HepG2 (cell line): ENCODE results near the gene ASGR1.

ENCODE experiments used
- ARNT ChIP-seq: fragments of 450-650 bp; IDR thresholded peaks from 2 replicates; pipeline ENCODE4 v1.6.1; 2017
- CBX2 ChIP-seq, 2 experiments: fragments of 200-600 bp in 1 of 2; sonication (generic); formaldehyde crosslinking in 1 of 2; IDR thresholded peaks; 2 replicates each; pipeline versions ENCODE4 v1.7.0 to v1.8.1; 2018 to 2022; ENCODE audit warnings: low read depth in 2 of 2, low read length in 1 of 2, mild to moderate bottlenecking in 1 of 2, missing genetic modification reagents in 1 of 2
- CREBL2 ChIP-seq: sonication (generic); formaldehyde crosslinking; IDR thresholded peaks from 2 replicates; pipeline ENCODE4 v1.8.1; 2023; ENCODE audit warnings: missing genetic modification reagents, mild to moderate bottlenecking, borderline replicate concordance
- CTCF ChIP-seq: sonication (generic); formaldehyde crosslinking; IDR thresholded peaks from 2 replicates; pipeline ENCODE4 v1.5.0; 2020; ENCODE audit warnings: mild to moderate bottlenecking, missing genetic modification reagents, moderate library complexity
- GTF2F1 ChIP-seq: fragments of 150-350 bp; IDR thresholded peaks from 2 replicates; pipeline ENCODE4 v1.6.1; 2014; ENCODE audit warnings: low read length
- HMGXB4 ChIP-seq, 2 experiments: sonication (generic) in 1 of 2; formaldehyde crosslinking in 1 of 2; IDR thresholded peaks; 2 replicates each; pipeline versions ENCODE4 v1.4.0 to v1.6.1; 2018 to 2020; ENCODE audit warnings: missing genetic modification reagents in 2 of 2, borderline replicate concordance in 1 of 2, low read depth in 1 of 2, mild to moderate bottlenecking in 1 of 2, missing biosample characterization in 1 of 2
- MLX ChIP-seq: IDR thresholded peaks from 2 replicates; pipeline ENCODE4 v1.6.1; 2016
- RBFOX2 ChIP-seq: fragments of 200-400 bp; formaldehyde crosslinking; IDR thresholded peaks from 2 replicates; pipeline ENCODE4 v1.6.1; 2017; ENCODE audit warnings: low read depth, mild to moderate bottlenecking, low read length
- RNF2 ChIP-seq: fragments of 450-650 bp; conservative IDR thresholded peaks from 2 replicates; pipeline ENCODE4 v1.6.1; 2016; ENCODE audit warnings: low read depth
- SMAD1 ChIP-seq: sonication (generic); formaldehyde crosslinking; IDR thresholded peaks from 2 replicates; pipeline ENCODE4 v1.4.0; 2020; ENCODE audit warnings: missing genetic modification reagents, low read depth, mild to moderate bottlenecking, borderline replicate concordance
- SP1 ChIP-seq, 2 experiments: fragments of 450-650 bp in 1 of 2; sonication (generic) in 1 of 2; formaldehyde crosslinking in 1 of 2; IDR thresholded peaks; 2 replicates each; pipeline versions ENCODE4 v1.4.0 to v1.6.1; 2016 to 2020; ENCODE audit warnings: missing genetic modification reagents in 1 of 2
- ZNF678 ChIP-seq: sonication (generic); formaldehyde crosslinking; IDR thresholded peaks from 2 replicates; pipeline ENCODE4 v1.4.0; 2020; ENCODE audit warnings: mild to moderate bottlenecking, missing genetic modification reagents
- ZSCAN29 ChIP-seq: sonication (generic); formaldehyde crosslinking; conservative IDR thresholded peaks from 2 replicates; pipeline ENCODE4 v1.4.0; 2020; ENCODE audit warnings: mild to moderate bottlenecking, missing genetic modification reagents
- TF ChIP-seq, protein P1 (sequence below): sonication (generic); IDR thresholded peaks from 2 replicates; pipeline ENCODE4 v1.6.1; 2016; ENCODE audit warnings: low read depth, borderline replicate concordance

- TF ChIP-seq GTF2F1 = 0 out of 2 replicates have a peak, but pooled peaks have one; percentile 23
- 0 out of 2 replicates have a peak, but pooled peaks have one; percentile 14 for TF ChIP-seq CTCF (CRISPR knock-in tag)
- no peak for TF ChIP-seq ZNF678 (CRISPR knock-in tag)
- peak; percentile 12; the same call in 1 of the 2 replicates for TF ChIP-seq ZSCAN29 (CRISPR knock-in tag)
- TF ChIP-seq MLX = peak; percentile 84
- TF ChIP-seq RNF2 = no peak
- TF ChIP-seq RBFOX2 = peak; percentile 83
- TF ChIP-seq SP1 (IDR thresholded peaks at IDR 0.05) = no peak
- 0 out of 2 replicates have a peak, but pooled peaks have one; percentile 38 for TF ChIP-seq SP1 (CRISPR knock-in tag; IDR thresholded peaks at IDR 0.05)
- TF ChIP-seq CBX2 (IDR thresholded peaks at IDR 0.05; ENCODE audit: low read depth, low read length) = no peak
- no peak for TF ChIP-seq CBX2 (CRISPR knock-in tag; IDR thresholded peaks at IDR 0.05; ENCODE audit: low read depth)
- no peak for TF ChIP-seq CREBL2 (CRISPR knock-in tag)
- peak; percentile 74 to 83; a peak in 3 of 4 replicates for TF ChIP-seq HMGXB4 (CRISPR knock-in tag; IDR thresholded peaks at IDR 0.05; ENCODE audit: borderline replicate concordance in 1 of 2, low read depth in 1 of 2)
- TF ChIP-seq, protein P1, sequence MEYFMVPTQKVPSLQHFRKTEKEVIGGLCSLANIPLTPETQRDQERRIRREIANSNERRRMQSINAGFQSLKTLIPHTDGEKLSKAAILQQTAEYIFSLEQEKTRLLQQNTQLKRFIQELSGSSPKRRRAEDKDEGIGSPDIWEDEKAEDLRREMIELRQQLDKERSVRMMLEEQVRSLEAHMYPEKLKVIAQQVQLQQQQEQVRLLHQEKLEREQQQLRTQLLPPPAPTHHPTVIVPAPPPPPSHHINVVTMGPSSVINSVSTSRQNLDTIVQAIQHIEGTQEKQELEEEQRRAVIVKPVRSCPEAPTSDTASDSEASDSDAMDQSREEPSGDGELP = peak; percentile 12; the same call in 1 of the 2 replicates
- TF ChIP-seq ARNT = no peak
- no peak; the same call in 1 of the 2 replicates for TF ChIP-seq SMAD1 (CRISPR knock-in tag)
These were observed at the start of gene ASGR1 for GRCh38 chr17:7179317-7180254.
